ENCODE data around the gene SPIRE2. TPM values are rescaled to one million over a fixed set of nuclear protein-coding genes. Genes with fewer than 3 reads are reported as not detected.

Gene SPIRE2
- total and polyA plus RNA-seq, 2 of the 13 experiments (the other 11 are each of a cell fraction or from before 2014, with no cell fraction given), result 13.3 to 37.5 TPM

- TF ChIP-seq ETS1 (CRISPR knock-in tag; IDR thresholded peaks at IDR 0.05), result peak; percentile 69; the same call in 1 of the 2 replicates
- TF ChIP-seq ZNF530 (CRISPR knock-in tag; IDR thresholded peaks at IDR 0.05; ENCODE audit: low read depth), result no peak
- TF ChIP-seq KAT7 (CRISPR knock-in tag; IDR thresholded peaks at IDR 0.05; ENCODE audit: borderline replicate concordance), result no peak
- TF ChIP-seq MTA3 (CRISPR knock-in tag; IDR thresholded peaks at IDR 0.05), result no peak
- peak; percentile 75; the same call in 1 of the 2 replicates for TF ChIP-seq ETV5 (CRISPR knock-in tag; IDR thresholded peaks at IDR 0.05; ENCODE audit: borderline replicate concordance)
- peak; percentile 94 for TF ChIP-seq HOXA3 (CRISPR knock-in tag; IDR thresholded peaks at IDR 0.05)
- no peak for TF ChIP-seq SOX6 (IDR thresholded peaks at IDR 0.05)
- TF ChIP-seq SOX6 (CRISPR knock-in tag; IDR thresholded peaks at IDR 0.05), result peak; percentile 84
- peak; percentile 78; the same call in 1 of the 2 replicates for TF ChIP-seq NFAT5 (CRISPR knock-in tag; IDR thresholded peaks at IDR 0.05)
- peak; percentile 74 for TF ChIP-seq RBFOX2 (IDR thresholded peaks at IDR 0.05; ENCODE audit: low read depth, low read length)
- peak; percentile 79; the same call in 1 of the 2 replicates for TF ChIP-seq ISX (CRISPR knock-in tag; conservative IDR thresholded peaks at IDR 0.05)
- TF ChIP-seq SUZ12 (IDR thresholded peaks at IDR 0.05; ENCODE audit: low read depth, low read length), result no peak
- peak; percentile 56 for TF ChIP-seq ZKSCAN8 (CRISPR knock-in tag; IDR thresholded peaks at IDR 0.05; ENCODE audit: borderline replicate concordance)
- peak; percentile 92 for TF ChIP-seq ZNF800 (CRISPR knock-in tag; IDR thresholded peaks at IDR 0.05)
- 0 out of 2 replicates have a peak, but pooled peaks have one; percentile 80 for TF ChIP-seq ETV6 (CRISPR knock-in tag; conservative IDR thresholded peaks at IDR 0.05)
- TF ChIP-seq ZBTB7A (CRISPR knock-in tag; IDR thresholded peaks at IDR 0.05), result peak; percentile 99
- TF ChIP-seq ZNF710 (CRISPR knock-in tag; IDR thresholded peaks at IDR 0.05; ENCODE audit: borderline replicate concordance), result peak; percentile 86; the same call in 1 of the 2 replicates
- TF ChIP-seq NFE2L2 (IDR thresholded peaks at IDR 0.05; ENCODE audit: low read length), result no peak
- TF ChIP-seq PHF20 (CRISPR knock-in tag; IDR thresholded peaks at IDR 0.05), result no peak
Observed at GRCh38 chr16:89915303-89916232, 87.3 kb downstream of the SPIRE2 start (continued).

Data from HepG2 (cell line).